Caco-2 (cell line): ENCODE measurements around the gene JAKMIP3. TPM values are rescaled to one million over a fixed set of nuclear protein-coding genes. Genes with fewer than 3 reads are reported as not detected.
A peak's percentile ranks its signal among the peaks of the same experiment; 100 is the strongest.

Experiments
- BruUV-seq: library from RNA; stranded (reverse); fragments of 400-500 nt; replicated peaks from 2 replicates; lab custom pipeline; 2021; lab: Mats Ljungman, UMichigan
- CTCF ChIA-PET: fragments of 300-600 bp; sonication (Branson Sonifier 250); formaldehyde crosslinking; loops from one replicate; lab custom pipeline; 2022; ENCODE audit warnings: antibody characterized with exemption; lab: Charles Lee
- POLR2A ChIA-PET: fragments of 300-600 bp; sonication (Branson Sonifier 250); formaldehyde crosslinking; loops from one replicate; lab custom pipeline; 2022; ENCODE audit warnings: antibody characterized with exemption; lab: Charles Lee
- DNase-seq, 2 experiments: peaks; one replicate each; pipeline versions ENCODE4 v3.0.0 to v3.0.0-alpha.2; 2020 to 2022
- H3K27me3 ChIP-seq: replicated peaks from 2 replicates; pipeline ENCODE4 v1.6.0; 2011; ENCODE audit warnings: low read length; ENCODE audit not compliant: control insufficient read depth, insufficient read depth
- H3K36me3 ChIP-seq: 2 replicates; pipeline ENCODE4 v1.5.1; 2011; ENCODE audit warnings: low read length; ENCODE audit not compliant: control insufficient read depth, insufficient read depth
- H3K4me1 ChIP-seq: fragments of 250-450 bp; sonication (Bioruptor Pico); 2 replicates; pipeline ENCODE4 v1.5.1; 2020; ENCODE audit warnings: mild to moderate bottlenecking
- H3K4me3 ChIP-seq: 2 replicates; pipeline ENCODE4 v1.5.1; 2011; ENCODE audit warnings: low read depth, mild to moderate bottlenecking, control low read depth, low read length
- H3K9me3 ChIP-seq: fragments of 250-450 bp; sonication (Bioruptor Pico); 2 replicates; pipeline ENCODE4 v1.5.1; 2020; ENCODE audit warnings: mild to moderate bottlenecking, moderate library complexity
- H3K27ac Mint-ChIP-seq: one replicate; pipeline ENCODE4 v1.8.0; 2022; ENCODE audit warnings: mixed read lengths; ENCODE audit not compliant: unreplicated experiment
- H3K27me3 Mint-ChIP-seq: one replicate; pipeline ENCODE4 v1.8.0; 2022; ENCODE audit warnings: mixed read lengths; ENCODE audit not compliant: insufficient read depth, unreplicated experiment
- H3K36me3 Mint-ChIP-seq: one replicate; pipeline ENCODE4 v1.8.0; 2022; ENCODE audit warnings: mild to moderate bottlenecking, mixed read lengths; ENCODE audit not compliant: insufficient read depth, unreplicated experiment
- H3K4me1 Mint-ChIP-seq: one replicate; pipeline ENCODE4 v1.8.0; 2022; ENCODE audit warnings: low read depth, mixed read lengths; ENCODE audit not compliant: unreplicated experiment
- H3K4me3 Mint-ChIP-seq: one replicate; pipeline ENCODE4 v1.8.0; 2022; ENCODE audit warnings: mild to moderate bottlenecking, moderate library complexity, mixed read lengths; ENCODE audit not compliant: unreplicated experiment
- H3K9me3 Mint-ChIP-seq: one replicate; pipeline ENCODE4 v1.8.0; 2022; ENCODE audit warnings: mixed read lengths; ENCODE audit not compliant: unreplicated experiment
- CTCF ChIP-seq, 2 experiments: fragments of 200-600 bp in 1 of 2; IDR thresholded peaks; 1 replicate in 1 of 2; 2 replicates in 1 of 2; pipeline versions ENCODE4 v1.5.1 to v1.8.0; 2011 to 2022; ENCODE audit warnings: antibody characterized with exemption in 1 of 2, control low read depth in 1 of 2, inconsistent platforms in 1 of 2, low read depth in 1 of 2, low read length in 1 of 2, mild to moderate bottlenecking in 1 of 2, moderate library complexity in 1 of 2; ENCODE audit not compliant: insufficient read depth in 1 of 2, severe bottlenecking in 1 of 2, unreplicated experiment in 1 of 2
- intact Hi-C: fragments of 100-400 bp; cut with micrococcal nuclease; formaldehyde crosslinking; loops from one replicate; pipeline ENCODE4 v1.10.0; 2022; ENCODE audit not compliant: unreplicated experiment
- total RNA-seq: library from RNA; stranded (reverse); gene quantifications from 2 replicates; pipeline ENCODE4 v1.2.3, GENCODE V29; 2022

JAKMIP3 gene
- total RNA-seq, 1 experiment from 2014 or later: 0.50 TPM

- Mint-ChIP-seq H3K4me1 (no peaks in the 10 kb centered on the region), H3K4me3 (no peak overlapping the region), H3K36me3 (no peaks in the 10 kb centered on the region), H3K27me3 (no peaks in the 10 kb centered on the region), H3K27ac (no peak overlapping the region), H3K9me3 (no peaks in the 10 kb centered on the region)
- Histone ChIP-seq H3K27me3 (no peaks in the 10 kb centered on the region), H3K4me1 (peaks cover 6% of the 10 kb centered on the region; the same call in 1 of the 2 replicates), H3K4me3 (no peak overlapping the region), H3K36me3 (no peaks in the 10 kb centered on the region), H3K9me3 (no peaks in the 10 kb centered on the region)
- ChIA-PET POLR2A (no interaction called here), CTCF (no interaction called here)
- no TSS peak for BruUV-seq
- no peak for TF ChIP-seq CTCF (IDR thresholded peaks at IDR 0.05; ENCODE audit: insufficient read depth in 1 of 2, low read depth in 1 of 2, low read length in 1 of 2, severe bottlenecking in 1 of 2, unreplicated experiment in 1 of 2)
- no peak for DNase-seq
- intact Hi-C loops: no loop called here
These were observed 34.3 kb downstream of the JAKMIP3 start for GRCh38 chr10:132100091-132100481.

- ChIA-PET POLR2A (no interaction called here), CTCF (interaction anchor here (1.0 to 1.1 kb wide), 2 partner anchors 12 to 41 kb away, joined by 3 read pairs; no protein-coding TSS in a partner anchor)
- peak in 1 of 2 experiments; percentile 10 for DNase-seq
These were observed 35.0 kb downstream of the JAKMIP3 start for GRCh38 chr10:132100556-132101349.

More at GRCh38 chr10:132100556-132101349, 35.0 kb downstream of the JAKMIP3 start:
- H3K9me3 ChIP-seq: no peaks in the 10 kb centered on the region
- Mint-ChIP-seq H3K9me3 (no peaks in the 10 kb centered on the region), H3K4me3 (no peak overlapping the region), H3K27ac (no peak overlapping the region), H3K4me1 (no peaks in the 10 kb centered on the region), H3K36me3 (no peaks in the 10 kb centered on the region), H3K27me3 (no peaks in the 10 kb centered on the region)
- H3K4me1 ChIP-seq: peaks cover 6% of the 10 kb centered on the region; the same call in 1 of the 2 replicates
- H3K4me3 ChIP-seq: no peak overlapping the region
- no peaks in the 10 kb centered on the region for H3K27me3 ChIP-seq
- no peaks in the 10 kb centered on the region for H3K36me3 ChIP-seq
- no TSS peak for BruUV-seq
- intact Hi-C loops: loop anchor here (1.0 kb wide), 1 partner anchor 42 kb away; no protein-coding TSS in a partner anchor
- no peak for TF ChIP-seq CTCF (IDR thresholded peaks at IDR 0.05; ENCODE audit: insufficient read depth in 1 of 2, low read depth in 1 of 2, low read length in 1 of 2, severe bottlenecking in 1 of 2, unreplicated experiment in 1 of 2)
